Kidney epithelial cell (primary cell): Measurements from ENCODE around the gene NXN. TPM values are rescaled to one million over a fixed set of nuclear protein-coding genes. Genes with fewer than 3 reads are reported as not detected.
A peak's percentile ranks its signal among the peaks of the same experiment; 100 is the strongest.
"Not testable (repeated sequence)": the region's sequence is repeated elsewhere in the genome, so short reads cannot be mapped to it uniquely, and the experiment has no call there.

ENCODE experiments used
- DNase-seq: peaks from one replicate; pipeline ENCODE4 v3.0.0-alpha.2; 2010; ENCODE audit warnings: low read depth
- H3K27me3 ChIP-seq: 2 replicates; pipeline ENCODE4 v1.6.0; 2011; ENCODE audit warnings: low read length; ENCODE audit not compliant: control insufficient read depth, insufficient read depth
- H3K36me3 ChIP-seq: 2 replicates; pipeline ENCODE4 v1.5.1; 2011; ENCODE audit warnings: low read length; ENCODE audit not compliant: control insufficient read depth, insufficient read depth
- H3K4me3 ChIP-seq: 2 replicates; pipeline ENCODE4 v1.5.1; 2011; ENCODE audit warnings: low read depth, mild to moderate bottlenecking, control low read depth, low read length
- total RNA-seq: library from RNA; depleted of rRNA; stranded (reverse); fragments of >200 nt; gene quantifications from 2 replicates; pipeline ENCODE4 v1.2.3, GENCODE V29; 2015
- TF ChIP-seq, protein P1 (sequence below): IDR thresholded peaks from 2 replicates; pipeline ENCODE4 v1.5.1; 2011; ENCODE audit warnings: mild to moderate bottlenecking, moderate library complexity, low read length, control low read depth, inconsistent platforms; ENCODE audit not compliant: insufficient read depth, poor library complexity, severe bottlenecking

NXN gene
- total RNA-seq, 1 donor from 2014 or later = 34.3 TPM

DNA sequence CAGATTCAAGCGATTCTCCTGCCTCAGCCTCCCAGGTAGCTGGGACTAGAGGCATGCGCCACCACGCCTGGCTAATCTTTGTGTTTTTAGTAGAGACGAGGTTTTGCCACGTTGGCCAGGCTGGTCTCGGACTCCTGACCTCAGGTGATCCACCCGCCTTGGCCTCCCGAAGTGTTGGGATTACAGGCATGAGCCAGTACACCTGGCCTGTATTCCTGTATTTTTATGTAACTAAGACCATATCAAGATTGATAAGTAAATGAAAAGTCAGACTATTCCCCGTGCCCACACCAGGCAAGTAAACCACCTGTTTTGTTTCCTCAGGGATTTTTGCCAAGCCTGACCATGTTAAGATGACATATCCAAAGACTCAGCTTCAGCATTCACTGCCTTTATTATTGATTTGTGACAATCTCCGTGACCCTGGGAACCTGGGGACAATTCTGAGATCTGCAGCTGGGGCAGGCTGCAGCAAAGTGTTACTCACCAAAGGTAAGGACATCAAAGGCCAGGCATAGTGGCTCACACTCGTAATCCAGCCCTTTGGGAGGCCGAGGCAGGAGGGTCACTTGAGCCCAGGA lies 191.8 kb downstream of the NXN start:
- H3K36me3 ChIP-seq = peaks cover 4% of the 10 kb centered on the region
- TF ChIP-seq, protein P1, sequence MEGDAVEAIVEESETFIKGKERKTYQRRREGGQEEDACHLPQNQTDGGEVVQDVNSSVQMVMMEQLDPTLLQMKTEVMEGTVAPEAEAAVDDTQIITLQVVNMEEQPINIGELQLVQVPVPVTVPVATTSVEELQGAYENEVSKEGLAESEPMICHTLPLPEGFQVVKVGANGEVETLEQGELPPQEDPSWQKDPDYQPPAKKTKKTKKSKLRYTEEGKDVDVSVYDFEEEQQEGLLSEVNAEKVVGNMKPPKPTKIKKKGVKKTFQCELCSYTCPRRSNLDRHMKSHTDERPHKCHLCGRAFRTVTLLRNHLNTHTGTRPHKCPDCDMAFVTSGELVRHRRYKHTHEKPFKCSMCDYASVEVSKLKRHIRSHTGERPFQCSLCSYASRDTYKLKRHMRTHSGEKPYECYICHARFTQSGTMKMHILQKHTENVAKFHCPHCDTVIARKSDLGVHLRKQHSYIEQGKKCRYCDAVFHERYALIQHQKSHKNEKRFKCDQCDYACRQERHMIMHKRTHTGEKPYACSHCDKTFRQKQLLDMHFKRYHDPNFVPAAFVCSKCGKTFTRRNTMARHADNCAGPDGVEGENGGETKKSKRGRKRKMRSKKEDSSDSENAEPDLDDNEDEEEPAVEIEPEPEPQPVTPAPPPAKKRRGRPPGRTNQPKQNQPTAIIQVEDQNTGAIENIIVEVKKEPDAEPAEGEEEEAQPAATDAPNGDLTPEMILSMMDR = no peak
- no peak overlapping the region for H3K4me3 ChIP-seq
- H3K27me3 ChIP-seq = no peaks in the 10 kb centered on the region
- no peak for DNase-seq

DNA sequence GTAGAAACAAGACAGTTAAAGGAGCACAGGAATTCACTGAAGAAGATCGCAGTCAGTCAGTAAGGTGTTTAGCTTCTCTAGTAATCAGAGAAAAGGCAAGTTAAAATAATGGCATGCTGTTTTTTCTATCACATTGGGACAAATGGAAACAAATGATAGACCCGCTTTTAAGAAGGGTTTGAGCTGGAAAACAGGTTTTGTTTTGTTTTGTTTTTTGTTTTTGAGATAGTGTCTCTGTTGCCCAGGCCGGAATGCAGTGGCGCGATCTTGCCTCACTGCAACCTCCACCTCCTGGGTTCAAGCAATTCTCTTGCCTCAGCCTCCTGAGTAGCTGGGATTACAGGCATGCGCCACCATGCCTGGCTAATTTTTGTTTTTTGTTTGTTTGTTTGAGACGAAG lies 193.7 kb downstream of the NXN start:
- H3K36me3 ChIP-seq, H3K27me3 ChIP-seq, H3K4me3 ChIP-seq, DNase-seq: not testable (repeated sequence)

DNA sequence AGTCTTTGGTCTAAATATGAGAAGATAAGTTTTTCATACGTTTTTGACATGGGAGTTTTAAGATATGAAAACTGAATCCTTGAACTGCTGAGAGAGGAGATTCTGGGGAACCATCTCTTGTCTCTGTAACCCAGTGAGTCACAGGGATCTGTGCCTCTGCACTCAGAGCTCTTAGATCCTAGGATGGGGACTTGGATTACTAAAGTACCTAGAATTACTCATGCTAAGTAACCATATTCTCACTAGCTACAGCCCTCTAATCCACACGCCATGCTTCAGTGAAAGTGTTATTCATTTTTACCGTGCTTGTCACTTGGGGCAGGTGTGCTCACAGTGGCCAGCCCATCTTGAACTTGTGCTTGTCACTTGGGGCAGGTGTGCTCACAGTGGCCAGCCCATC lies 195.4 kb downstream of the NXN start:
- no peak overlapping the region for H3K4me3 ChIP-seq
- H3K36me3 ChIP-seq = no peaks in the 10 kb centered on the region
- DNase-seq = no peak
- H3K27me3 ChIP-seq = no peaks in the 10 kb centered on the region
- TF ChIP-seq, protein P1 = no peak

DNA sequence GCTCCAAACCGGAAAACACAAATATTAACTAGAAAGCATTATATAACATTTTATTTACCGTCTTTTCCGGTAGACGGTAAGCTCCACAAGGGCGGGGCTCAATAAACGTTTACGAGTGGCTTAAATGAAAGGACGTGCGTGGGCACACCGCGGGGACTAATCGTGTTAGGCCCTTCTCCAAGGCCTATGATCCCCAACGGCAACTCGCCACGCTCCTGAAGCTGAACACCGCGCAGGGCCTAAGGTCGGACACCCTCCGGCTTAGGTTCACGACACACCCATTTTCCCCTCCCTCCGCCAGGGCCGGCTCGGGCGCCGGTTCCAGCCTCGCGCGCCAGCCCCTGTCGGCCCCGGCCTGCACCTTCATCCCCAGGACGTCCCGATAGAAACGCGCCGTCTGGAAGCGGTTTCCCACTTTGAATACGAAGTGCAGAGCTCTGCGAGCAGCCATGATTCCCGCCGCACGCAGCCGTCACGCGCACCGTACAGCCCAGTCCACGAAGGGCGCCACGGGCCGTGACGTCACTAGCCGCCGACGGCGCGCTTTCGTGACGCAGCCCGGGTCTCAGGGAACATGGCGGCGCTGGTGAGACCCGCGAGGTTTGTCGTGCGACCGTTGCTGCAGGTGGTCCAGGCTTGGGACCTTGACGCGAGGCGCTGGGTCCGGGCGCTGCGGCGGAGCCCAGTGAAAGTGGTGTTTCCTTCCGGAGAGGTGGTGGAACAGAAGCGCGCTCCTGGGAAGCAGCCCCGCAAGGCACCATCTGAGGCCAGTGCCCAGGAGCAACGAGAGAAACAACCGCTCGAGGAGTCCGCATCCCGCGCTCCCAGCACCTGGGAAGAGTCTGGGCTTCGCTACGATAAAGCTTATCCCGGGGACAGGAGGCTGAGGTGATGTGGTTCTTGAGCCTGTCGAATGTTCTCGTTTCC lies 197.5 kb downstream of the NXN start, which contains the start of the genes GLOD4 and MRM3:
Gene GLOD4, minus strand, starts transcription at position 476 of the 927 bp plus-strand sequence. Its CDS starts 25 bp downstream, at position 451.
Gene MRM3, plus strand, starts transcription at position 549 of the 927 bp plus-strand sequence. Its CDS starts 26 bp downstream, at position 575.
- Histone ChIP-seq H3K27me3 (no peaks in the 10 kb centered on the region), H3K4me3 (peak within 1 kb of the TSS; percentile 96), H3K36me3 (no peaks in the 10 kb centered on the region)
- peak; percentile 51 for DNase-seq
- TF ChIP-seq, protein P1 = no peak

DNA sequence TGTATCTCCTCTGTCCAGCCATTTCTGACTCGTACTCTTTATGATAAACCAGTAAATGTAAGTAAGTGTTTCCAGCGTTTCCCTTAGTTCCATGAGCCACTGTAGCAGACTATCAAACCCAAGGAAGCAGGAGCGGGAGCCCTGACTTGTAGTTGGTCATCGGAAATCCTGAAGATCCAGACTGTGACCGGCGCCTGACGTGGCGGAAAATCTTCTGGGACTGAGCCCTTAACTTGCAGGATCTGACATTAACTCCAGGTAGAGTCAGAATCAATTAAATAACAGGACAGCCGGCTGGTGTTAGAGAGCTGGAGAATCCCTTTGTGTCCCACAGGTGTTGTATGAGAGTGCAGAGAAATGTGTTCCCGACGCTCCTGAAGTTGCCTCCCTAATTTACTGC lies 201.5 kb downstream of the NXN start:
- Histone ChIP-seq H3K27me3 (no peaks in the 10 kb centered on the region), H3K36me3 (peaks cover 1% of the 10 kb centered on the region), H3K4me3 (no peak overlapping the region)
- TF ChIP-seq, protein P1 = no peak
- no peak for DNase-seq

DNA sequence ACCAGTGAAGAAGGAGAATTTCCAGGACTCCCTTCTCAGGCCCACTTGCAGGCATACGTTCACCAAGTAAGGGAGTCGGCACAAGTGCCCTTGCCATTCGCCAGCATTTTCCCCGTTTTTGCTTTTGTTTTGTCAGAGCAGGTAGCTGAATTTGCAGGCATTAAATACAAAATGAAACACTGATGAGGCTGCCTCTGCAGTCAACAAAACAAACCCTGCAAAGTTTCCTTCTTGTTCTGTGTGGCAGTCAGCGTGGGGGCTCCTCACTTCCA lies 205.3 kb downstream of the NXN start:
- TF ChIP-seq, protein P1 = no peak
- H3K27me3 ChIP-seq = no peaks in the 10 kb centered on the region
- no peak overlapping the region for H3K4me3 ChIP-seq
- peaks cover 4% of the 10 kb centered on the region for H3K36me3 ChIP-seq
- DNase-seq = no peak
